ENCODE data around the gene KIF13A.
A peak's percentile ranks its signal among the peaks of the same experiment; 100 is the strongest.

DNA sequence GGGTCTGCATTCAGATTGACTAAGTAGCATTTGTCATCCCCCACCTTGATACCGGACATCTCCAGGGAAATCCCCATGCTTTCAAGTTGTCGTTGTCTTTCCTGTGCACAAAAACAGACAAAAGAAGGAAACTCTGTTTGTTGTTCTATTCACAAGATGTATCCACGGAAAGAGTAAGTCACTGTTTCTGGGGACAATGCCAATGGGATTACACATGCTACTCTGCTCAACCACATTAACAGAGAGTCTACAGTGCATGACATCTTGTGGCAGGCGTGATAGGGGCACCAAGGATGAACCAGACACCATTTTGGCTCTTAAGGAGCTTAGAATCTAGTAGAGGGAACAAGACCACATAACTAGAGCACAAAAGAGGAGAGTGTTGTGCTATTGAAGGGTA is 156.3 kb downstream of the KIF13A start:
- TF ChIP-seq, protein P1, sequence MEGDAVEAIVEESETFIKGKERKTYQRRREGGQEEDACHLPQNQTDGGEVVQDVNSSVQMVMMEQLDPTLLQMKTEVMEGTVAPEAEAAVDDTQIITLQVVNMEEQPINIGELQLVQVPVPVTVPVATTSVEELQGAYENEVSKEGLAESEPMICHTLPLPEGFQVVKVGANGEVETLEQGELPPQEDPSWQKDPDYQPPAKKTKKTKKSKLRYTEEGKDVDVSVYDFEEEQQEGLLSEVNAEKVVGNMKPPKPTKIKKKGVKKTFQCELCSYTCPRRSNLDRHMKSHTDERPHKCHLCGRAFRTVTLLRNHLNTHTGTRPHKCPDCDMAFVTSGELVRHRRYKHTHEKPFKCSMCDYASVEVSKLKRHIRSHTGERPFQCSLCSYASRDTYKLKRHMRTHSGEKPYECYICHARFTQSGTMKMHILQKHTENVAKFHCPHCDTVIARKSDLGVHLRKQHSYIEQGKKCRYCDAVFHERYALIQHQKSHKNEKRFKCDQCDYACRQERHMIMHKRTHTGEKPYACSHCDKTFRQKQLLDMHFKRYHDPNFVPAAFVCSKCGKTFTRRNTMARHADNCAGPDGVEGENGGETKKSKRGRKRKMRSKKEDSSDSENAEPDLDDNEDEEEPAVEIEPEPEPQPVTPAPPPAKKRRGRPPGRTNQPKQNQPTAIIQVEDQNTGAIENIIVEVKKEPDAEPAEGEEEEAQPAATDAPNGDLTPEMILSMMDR (IDR thresholded peaks at IDR 0.05): no peak
- peak in 1 of 2 donors; percentile 59 for TF ChIP-seq POLR2AphosphoS5 (IDR thresholded peaks at IDR 0.05)
- no peak for TF ChIP-seq POLR2A (IDR thresholded peaks at IDR 0.05; ENCODE audit: low read depth)
- no peak for TF ChIP-seq EP300 (IDR thresholded peaks at IDR 0.05)
